ENCODE measurements around the gene REN.

REN gene

GRCh38 chr1:204206121-204206520 lies 40.0 kb upstream of the REN start:
- Histone ChIP-seq H3K4me3 (ENCODE audit: low read depth in 1 of 2, low read length in 1 of 2) (no peak overlapping the region), H3K9me3 (no peaks in the 10 kb centered on the region), H3K4me1 (ENCODE audit: control insufficient read depth in 1 of 2, insufficient read depth in 1 of 2, low read depth in 1 of 2, low read length in 1 of 2) (no peaks in the 10 kb centered on the region), H3K36me3 (no peaks in the 10 kb centered on the region), H3K27ac (no peak overlapping the region), H3K27me3 (peaks cover 43% of the 10 kb centered on the region)
- TF ChIP-seq CTCF (IDR thresholded peaks at IDR 0.05): no peak

- no peak overlapping the region for H3K27ac ChIP-seq
- no peaks in the 10 kb centered on the region for H3K36me3 ChIP-seq
- TF ChIP-seq CTCF (IDR thresholded peaks at IDR 0.05): no peak
- no peaks in the 10 kb centered on the region for H3K9me3 ChIP-seq
- no peaks in the 10 kb centered on the region for H3K4me1 ChIP-seq (ENCODE audit: control insufficient read depth in 1 of 2, insufficient read depth in 1 of 2, low read depth in 1 of 2, low read length in 1 of 2)
- H3K27me3 ChIP-seq: peaks cover 43% of the 10 kb centered on the region
- no peak overlapping the region for H3K4me3 ChIP-seq (ENCODE audit: low read depth in 1 of 2, low read length in 1 of 2)
Measured at GRCh38 chr1:204205486-204205885, 39.3 kb upstream of the REN start.

- Histone ChIP-seq H3K4me1 (ENCODE audit: control insufficient read depth in 1 of 2, insufficient read depth in 1 of 2, low read depth in 1 of 2, low read length in 1 of 2) (no peaks in the 10 kb centered on the region), H3K9me3 (no peaks in the 10 kb centered on the region), H3K4me3 (ENCODE audit: low read depth in 1 of 2, low read length in 1 of 2) (no peak overlapping the region), H3K27me3 (peaks cover 43% of the 10 kb centered on the region), H3K36me3 (no peaks in the 10 kb centered on the region), H3K27ac (no peak overlapping the region)
- no peak for TF ChIP-seq CTCF (IDR thresholded peaks at IDR 0.05)
Measured at GRCh38 chr1:204204944-204205343, 38.8 kb upstream of the REN start.

GRCh38 chr1:204203206-204203767 lies 37.1 kb upstream of the REN start:
- TF ChIP-seq CTCF (IDR thresholded peaks at IDR 0.05): no peak
- Histone ChIP-seq H3K36me3 (no peaks in the 10 kb centered on the region), H3K4me1 (ENCODE audit: control insufficient read depth in 1 of 2, insufficient read depth in 1 of 2, low read depth in 1 of 2, low read length in 1 of 2) (no peaks in the 10 kb centered on the region), H3K4me3 (ENCODE audit: low read depth in 1 of 2, low read length in 1 of 2) (no peak overlapping the region), H3K27me3 (peaks cover 56% of the 10 kb centered on the region), H3K27ac (no peak overlapping the region), H3K9me3 (no peaks in the 10 kb centered on the region)

- Histone ChIP-seq H3K4me1 (ENCODE audit: control insufficient read depth in 1 of 2, insufficient read depth in 1 of 2, low read depth in 1 of 2, low read length in 1 of 2) (no peaks in the 10 kb centered on the region), H3K9me3 (no peaks in the 10 kb centered on the region), H3K27ac (no peak overlapping the region), H3K27me3 (peaks cover 54% of the 10 kb centered on the region), H3K36me3 (no peaks in the 10 kb centered on the region), H3K4me3 (ENCODE audit: low read depth in 1 of 2, low read length in 1 of 2) (no peak overlapping the region)
- no peak for TF ChIP-seq CTCF (IDR thresholded peaks at IDR 0.05)
Measured at GRCh38 chr1:204202481-204202880, 36.3 kb upstream of the REN start.

All from neutrophil (primary cell).